OCI-LY3 (cell line): ENCODE results near the gene PIM3.

Experiments
- H2AFZ ChIP-seq: fragments of 200-600, 300-600 bp; shearing (Covaris generic); 2 replicates; pipeline ENCODE4 v1.6.0; 2014; ENCODE audit warnings: antibody characterized with exemption, low read depth, low read length
- H3K27ac ChIP-seq: fragments of 200-600, 300-600 bp; sonication (generic); 2 replicates; pipeline ENCODE4 v1.5.1; 2014; ENCODE audit warnings: mild to moderate bottlenecking, low read length, moderate library complexity, mixed read lengths
- H3K27me3 ChIP-seq: fragments of 200-600, 300-600 bp; sonication (generic); 2 replicates; pipeline ENCODE4 v1.6.1; 2014; ENCODE audit warnings: low read depth, low read length, mixed read lengths
- H3K36me3 ChIP-seq: fragments of 200-600, 300-600 bp; sonication (generic); replicated peaks from 2 replicates; pipeline ENCODE3; 2014; ENCODE audit warnings: low read depth, low read length, mixed read lengths
- H3K4me1 ChIP-seq: fragments of 300-600, 200-600 bp; sonication (generic); 2 replicates; pipeline ENCODE4 v1.6.1; 2014; ENCODE audit warnings: low read length, mixed read lengths
- H3K4me2 ChIP-seq: fragments of 200-600, 300-600 bp; sonication (generic); 2 replicates; pipeline ENCODE4 v1.6.1; 2014; ENCODE audit warnings: low read length, mixed read lengths
- H3K4me3 ChIP-seq: fragments of 300-600, 200-600 bp; sonication (generic); 2 replicates; pipeline ENCODE4 v1.5.1; 2014; ENCODE audit warnings: antibody characterized with exemption, mild to moderate bottlenecking, low read length, moderate library complexity
- H3K79me2 ChIP-seq: fragments of 300-600, 200-600 bp; shearing (Covaris generic); 2 replicates; pipeline ENCODE4 v1.6.1; 2014; ENCODE audit warnings: mild to moderate bottlenecking, low read length, mixed read lengths
- H3K9ac ChIP-seq: fragments of 300-600, 200-600 bp; shearing (Covaris generic); 2 replicates; pipeline ENCODE4 v1.6.0; 2014; ENCODE audit warnings: mild to moderate bottlenecking, low read length, moderate library complexity
- H3K9me3 ChIP-seq: fragments of 200-600, 300-600 bp; shearing (Covaris generic); 2 replicates; pipeline ENCODE4 v1.6.1; 2014; ENCODE audit warnings: low read length, mixed read lengths; ENCODE audit not compliant: insufficient read depth
- H4K20me1 ChIP-seq: fragments of 200-600, 300-600 bp; sonication (generic); 2 replicates; pipeline ENCODE4 v1.6.1; 2016; ENCODE audit warnings: low read length, mixed read lengths; ENCODE audit not compliant: insufficient read depth
- EZH2phosphoT487 ChIP-seq: fragments of 200-600 bp; shearing (Covaris generic); IDR thresholded peaks from 2 replicates; pipeline ENCODE4 v1.6.1; 2018; ENCODE audit warnings: antibody characterized with exemption, mixed run types, low read depth
- TF ChIP-seq, protein P1 (sequence below): fragments of 200-600, 300-600 bp; sonication (generic); IDR thresholded peaks from 2 replicates; pipeline ENCODE4 v1.5.1; 2014; ENCODE audit warnings: antibody characterized with exemption, low read length, low read depth

Gene PIM3

GRCh38 chr22:49994361-49995040 is 33.9 kb downstream of the PIM3 start:
- Histone ChIP-seq H3K36me3 (no peaks in the 10 kb centered on the region), H3K9ac (no peak overlapping the region), H3K27me3 (no peaks in the 10 kb centered on the region; the same call in 1 of the 2 replicates), H2AFZ (no peak overlapping the region), H3K4me3 (no peak overlapping the region), H3K79me2 (no peaks in the 10 kb centered on the region), H3K9me3 (no peaks in the 10 kb centered on the region), H3K27ac (no peak overlapping the region), H3K4me1 (peaks cover 8% of the 10 kb centered on the region), H4K20me1 (no peaks in the 10 kb centered on the region), H3K4me2 (no peak overlapping the region)
- TF ChIP-seq, protein P1, sequence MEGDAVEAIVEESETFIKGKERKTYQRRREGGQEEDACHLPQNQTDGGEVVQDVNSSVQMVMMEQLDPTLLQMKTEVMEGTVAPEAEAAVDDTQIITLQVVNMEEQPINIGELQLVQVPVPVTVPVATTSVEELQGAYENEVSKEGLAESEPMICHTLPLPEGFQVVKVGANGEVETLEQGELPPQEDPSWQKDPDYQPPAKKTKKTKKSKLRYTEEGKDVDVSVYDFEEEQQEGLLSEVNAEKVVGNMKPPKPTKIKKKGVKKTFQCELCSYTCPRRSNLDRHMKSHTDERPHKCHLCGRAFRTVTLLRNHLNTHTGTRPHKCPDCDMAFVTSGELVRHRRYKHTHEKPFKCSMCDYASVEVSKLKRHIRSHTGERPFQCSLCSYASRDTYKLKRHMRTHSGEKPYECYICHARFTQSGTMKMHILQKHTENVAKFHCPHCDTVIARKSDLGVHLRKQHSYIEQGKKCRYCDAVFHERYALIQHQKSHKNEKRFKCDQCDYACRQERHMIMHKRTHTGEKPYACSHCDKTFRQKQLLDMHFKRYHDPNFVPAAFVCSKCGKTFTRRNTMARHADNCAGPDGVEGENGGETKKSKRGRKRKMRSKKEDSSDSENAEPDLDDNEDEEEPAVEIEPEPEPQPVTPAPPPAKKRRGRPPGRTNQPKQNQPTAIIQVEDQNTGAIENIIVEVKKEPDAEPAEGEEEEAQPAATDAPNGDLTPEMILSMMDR = no peak
- TF ChIP-seq EZH2phosphoT487 = no peak

- H3K27ac ChIP-seq = no peak overlapping the region
- no peaks in the 10 kb centered on the region for H3K9me3 ChIP-seq
- no peak overlapping the region for H3K4me2 ChIP-seq
- no peak overlapping the region for H2AFZ ChIP-seq
- peaks cover 8% of the 10 kb centered on the region for H3K4me1 ChIP-seq
- no peaks in the 10 kb centered on the region for H3K36me3 ChIP-seq
- no peaks in the 10 kb centered on the region for H4K20me1 ChIP-seq
- no peaks in the 10 kb centered on the region; the same call in 1 of the 2 replicates for H3K27me3 ChIP-seq
- no peaks in the 10 kb centered on the region for H3K79me2 ChIP-seq
- TF ChIP-seq, protein P1 = no peak
- no peak for TF ChIP-seq EZH2phosphoT487
- no peak overlapping the region for H3K4me3 ChIP-seq
- no peak overlapping the region for H3K9ac ChIP-seq
Measured at GRCh38 chr22:49995041-49995360, 34.4 kb downstream of the PIM3 start.

GRCh38 chr22:49995361-49996118 is 35.0 kb downstream of the PIM3 start:
- no peaks in the 10 kb centered on the region; the same call in 1 of the 2 replicates for H3K27me3 ChIP-seq
- H3K4me2 ChIP-seq = no peak overlapping the region
- no peaks in the 10 kb centered on the region for H4K20me1 ChIP-seq
- H3K27ac ChIP-seq = no peak overlapping the region
- no peaks in the 10 kb centered on the region for H3K9me3 ChIP-seq
- TF ChIP-seq, protein P1 = no peak
- TF ChIP-seq EZH2phosphoT487 = no peak
- no peak overlapping the region for H3K4me3 ChIP-seq
- peaks cover 8% of the 10 kb centered on the region for H3K4me1 ChIP-seq
- H3K79me2 ChIP-seq = no peaks in the 10 kb centered on the region
- H3K9ac ChIP-seq = no peak overlapping the region
- no peaks in the 10 kb centered on the region for H3K36me3 ChIP-seq
- H2AFZ ChIP-seq = no peak overlapping the region

- H3K4me3 ChIP-seq = no peak overlapping the region
- H3K36me3 ChIP-seq = no peaks in the 10 kb centered on the region
- no peaks in the 10 kb centered on the region for H4K20me1 ChIP-seq
- no peak for TF ChIP-seq EZH2phosphoT487
- TF ChIP-seq, protein P1 = no peak
- H3K27me3 ChIP-seq = no peaks in the 10 kb centered on the region; the same call in 1 of the 2 replicates
- no peak overlapping the region for H2AFZ ChIP-seq
- no peaks in the 10 kb centered on the region for H3K79me2 ChIP-seq
- H3K27ac ChIP-seq = no peak overlapping the region
- H3K4me2 ChIP-seq = no peak overlapping the region
- H3K9me3 ChIP-seq = no peaks in the 10 kb centered on the region
- H3K9ac ChIP-seq = no peak overlapping the region
- H3K4me1 ChIP-seq = peaks cover 8% of the 10 kb centered on the region
Measured at GRCh38 chr22:49996119-49996517, 35.5 kb downstream of the PIM3 start.
